ENCODE measurements around the gene LURAP1L. TPM values are rescaled to one million over a fixed set of nuclear protein-coding genes. Genes with fewer than 3 reads are reported as not detected.

LURAP1L gene
- total and polyA plus RNA-seq, 2 of the 4 experiments (the other 2 are of a cell fraction), result 6.1 to 10.6 TPM

DNA sequence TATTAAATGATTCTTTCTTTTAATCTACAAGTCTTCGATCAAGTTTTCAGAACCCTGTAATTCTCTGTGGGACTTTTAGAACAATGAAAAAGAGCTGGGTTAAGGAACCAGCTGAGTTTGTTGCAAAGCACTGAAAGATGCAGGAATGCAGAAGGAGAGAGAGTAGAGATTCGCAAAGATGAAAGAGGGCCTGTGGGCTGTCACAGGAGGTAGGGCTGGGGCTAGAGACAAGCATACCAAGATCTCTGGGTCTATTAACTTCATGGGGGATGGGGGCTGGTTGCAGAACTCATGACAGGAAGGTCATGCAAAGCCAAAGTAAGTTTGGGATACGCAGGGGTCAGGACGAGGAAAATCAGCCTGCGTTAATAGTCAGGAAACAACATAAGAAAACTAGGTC is 81.8 kb downstream of the LURAP1L start:
- Histone ChIP-seq H3K4ac (ENCODE audit: low read depth, low read length) (peak overlapping the region; percentile 36; the same call in 1 of the 2 replicates), H3K4me2 (ENCODE audit: low read depth, low read length) (no peak overlapping the region), H3K56ac (ENCODE audit: extremely low read depth, insufficient read depth, low read length) (no peak overlapping the region), H2AK9ac (replicated peaks; ENCODE audit: low read depth, low read length, poor library complexity) (no peak overlapping the region), H3K9me3 (ENCODE audit: control insufficient read depth, insufficient read depth, low read length) (no peaks in the 10 kb centered on the region), H3K79me1 (ENCODE audit: low read depth in 1 of 2, low read length in 2 of 2) (no peaks in the 10 kb centered on the region), H3K9me1 (ENCODE audit: insufficient read depth, low read length) (no peaks in the 10 kb centered on the region), H2AFZ (replicated peaks; ENCODE audit: low read length, poor library complexity) (no peak overlapping the region), H2BK15ac (ENCODE audit: low read depth, low read length) (no peak overlapping the region), H3K36me3 (ENCODE audit: control insufficient read depth, insufficient read depth, low read length) (no peaks in the 10 kb centered on the region), H3K27me3 (ENCODE audit: control insufficient read depth, insufficient read depth, low read length) (no peaks in the 10 kb centered on the region), H2BK120ac (ENCODE audit: low read depth, low read length) (peak overlapping the region; percentile 42; the same call in 1 of the 2 replicates), H3K23ac (ENCODE audit: low read depth, low read length) (no peak overlapping the region), H4K8ac (ENCODE audit: low read depth in 2 of 2, low read length in 2 of 2) (no peak overlapping the region), H3K27ac (ENCODE audit: insufficient read depth, low read length) (no peak overlapping the region), H3K4me1 (ENCODE audit: control insufficient read depth, insufficient read depth, low read length) (peaks cover 3% of the 10 kb centered on the region; the same call in 1 of the 2 replicates), H4K20me1 (ENCODE audit: insufficient read depth, low read length) (no peaks in the 10 kb centered on the region), H2BK5ac (ENCODE audit: low read depth, low read length, poor library complexity, severe bottlenecking) (no peak overlapping the region), H4K91ac (ENCODE audit: insufficient read depth, low read depth, low read length) (no peak overlapping the region), H2AK5ac (ENCODE audit: low read depth, low read length) (no peak overlapping the region), H3K14ac (replicated peaks; ENCODE audit: low read depth, low read length) (no peak overlapping the region), H2BK20ac (ENCODE audit: low read depth, low read length) (no peak overlapping the region), H3K18ac (ENCODE audit: low read depth, low read length) (no peak overlapping the region; the same call in 1 of the 2 replicates), H3K4me3 (ENCODE audit: insufficient read depth, low read depth, low read length) (no peak overlapping the region), H4K5ac (ENCODE audit: low read depth, low read length) (no peak overlapping the region; the same call in 1 of the 2 replicates), H3K9ac (ENCODE audit: low read depth, low read length) (no peak overlapping the region)
- BruUV-seq (replicated peaks), result no TSS peak
- WGBS, 2 experiments (ENCODE audit: extremely low coverage in 2 of 2, insufficient read length in 1 of 2), result 0% methylated on average over 1 of the region's 5 CpGs; no CpG with 5 or more reads in 1 of the 2 experiments
- POLR2A ChIA-PET (ENCODE audit: unreplicated experiment), result no interaction called here
- DNase-seq (no peak), ATAC-seq (ENCODE audit: low read depth) (no peak)
- CTCF ChIA-PET, result no interaction called here
- dilution Hi-C loops (cut with HindIII; ENCODE audit: low sequenced_read_pairs, unreplicated experiment) (no loop called here), in situ Hi-C loops (cut with MboI; ENCODE audit: low sequenced_read_pairs) (no loop called here), intact Hi-C loops (cut with micrococcal nuclease) (no loop called here)
- TF ChIP-seq SMC3 (IDR thresholded peaks at IDR 0.05; ENCODE audit: low read depth, low read length) (no peak), BHLHE40 (IDR thresholded peaks at IDR 0.05; ENCODE audit: low read depth, low read length) (no peak), FOS (IDR thresholded peaks at IDR 0.05; ENCODE audit: low read depth, low read length) (no peak), POLR2A (IDR thresholded peaks at IDR 0.05; ENCODE audit: low read depth, low read length) (no peak), RAD21 (IDR thresholded peaks at IDR 0.05; ENCODE audit: low read length) (no peak), MXI1 (IDR thresholded peaks at IDR 0.05; ENCODE audit: borderline replicate concordance, low read depth, low read length) (no peak), RCOR1 (IDR thresholded peaks at IDR 0.05; ENCODE audit: insufficient replicate concordance, low read length) (no peak), MAFK (IDR thresholded peaks at IDR 0.05; ENCODE audit: low read depth, low read length) (no peak)
- TF ChIP-seq, protein P1, sequence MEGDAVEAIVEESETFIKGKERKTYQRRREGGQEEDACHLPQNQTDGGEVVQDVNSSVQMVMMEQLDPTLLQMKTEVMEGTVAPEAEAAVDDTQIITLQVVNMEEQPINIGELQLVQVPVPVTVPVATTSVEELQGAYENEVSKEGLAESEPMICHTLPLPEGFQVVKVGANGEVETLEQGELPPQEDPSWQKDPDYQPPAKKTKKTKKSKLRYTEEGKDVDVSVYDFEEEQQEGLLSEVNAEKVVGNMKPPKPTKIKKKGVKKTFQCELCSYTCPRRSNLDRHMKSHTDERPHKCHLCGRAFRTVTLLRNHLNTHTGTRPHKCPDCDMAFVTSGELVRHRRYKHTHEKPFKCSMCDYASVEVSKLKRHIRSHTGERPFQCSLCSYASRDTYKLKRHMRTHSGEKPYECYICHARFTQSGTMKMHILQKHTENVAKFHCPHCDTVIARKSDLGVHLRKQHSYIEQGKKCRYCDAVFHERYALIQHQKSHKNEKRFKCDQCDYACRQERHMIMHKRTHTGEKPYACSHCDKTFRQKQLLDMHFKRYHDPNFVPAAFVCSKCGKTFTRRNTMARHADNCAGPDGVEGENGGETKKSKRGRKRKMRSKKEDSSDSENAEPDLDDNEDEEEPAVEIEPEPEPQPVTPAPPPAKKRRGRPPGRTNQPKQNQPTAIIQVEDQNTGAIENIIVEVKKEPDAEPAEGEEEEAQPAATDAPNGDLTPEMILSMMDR (conservative IDR thresholded peaks at IDR 0.05; ENCODE audit: low read depth, low read length), result no peak

Data from IMR-90 (cell line).